Erythroblast (primary cell): Measurements from ENCODE around the gene TRAPPC12.

Experiments used
- GATA1 ChIP-seq: IDR thresholded peaks from 2 replicates; pipeline ENCODE4 v1.6.1; 2011; ENCODE audit warnings: low read depth, mild to moderate bottlenecking, control low read depth, low read length, moderate library complexity
- POLR2A ChIP-seq: IDR thresholded peaks from 2 replicates; pipeline ENCODE4 v1.6.1; 2011; ENCODE audit warnings: mild to moderate bottlenecking, low read length

- TF ChIP-seq POLR2A (no peak), GATA1 (no peak)
Measured at GRCh38 chr2:3449086-3449485, 69.6 kb downstream of the TRAPPC12 start.
